HepG2 (cell line): ENCODE results near the gene GFOD1. TPM values are rescaled to one million over a fixed set of nuclear protein-coding genes. Genes with fewer than 3 reads are reported as not detected.

Experiments used
- ETV6 ChIP-seq: sonication (generic); formaldehyde crosslinking; conservative IDR thresholded peaks from 2 replicates; pipeline ENCODE4 v1.4.0; 2020; ENCODE audit warnings: missing genetic modification reagents
- FOXP1 ChIP-seq, 2 experiments: fragments of 450-650 bp in 1 of 2; IDR thresholded peaks; 2 replicates each; pipeline ENCODE4 v1.6.1; 2017 to 2018; ENCODE audit warnings: antibody characterized with exemption in 1 of 2
- GPN1 ChIP-seq: sonication (generic); formaldehyde crosslinking; IDR thresholded peaks from 2 replicates; pipeline ENCODE4 v1.5.1; 2020; ENCODE audit warnings: missing genetic modification reagents, borderline replicate concordance
- HHEX ChIP-seq: IDR thresholded peaks from 2 replicates; pipeline ENCODE4 v1.6.1; 2016; ENCODE audit warnings: control low read depth
- KDM3A ChIP-seq: IDR thresholded peaks from 2 replicates; pipeline ENCODE4 v1.6.1; 2018; ENCODE audit warnings: low read depth, missing compliant biosample characterization
- MAZ ChIP-seq, 2 experiments: sonication (generic) in 1 of 2; formaldehyde crosslinking in 1 of 2; IDR thresholded peaks; 2 replicates each; pipeline versions ENCODE4 v1.5.0 to v1.6.1; 2012 to 2020; ENCODE audit warnings: low read depth in 2 of 2, mild to moderate bottlenecking in 2 of 2, borderline replicate concordance in 1 of 2, improper control_type of control experiment in 1 of 2, low read length in 1 of 2, missing genetic modification reagents in 1 of 2, moderate library complexity in 1 of 2
- MED8 ChIP-seq: sonication (generic); formaldehyde crosslinking; IDR thresholded peaks from 2 replicates; pipeline ENCODE4 v1.8.1; 2023; ENCODE audit warnings: mild to moderate bottlenecking, missing genetic modification reagents; ENCODE audit not compliant: insufficient replicate concordance
- MEIS1 ChIP-seq: sonication (generic); formaldehyde crosslinking; IDR thresholded peaks from 2 replicates; pipeline ENCODE4 v1.9.0; 2021; ENCODE audit warnings: mild to moderate bottlenecking, missing genetic modification reagents, moderate library complexity, borderline replicate concordance
- NFATC3 ChIP-seq: sonication (generic); formaldehyde crosslinking; IDR thresholded peaks from 2 replicates; pipeline ENCODE4 v1.5.1; 2020; ENCODE audit warnings: mild to moderate bottlenecking, missing genetic modification reagents
- NFE2 ChIP-seq: sonication (generic); formaldehyde crosslinking; IDR thresholded peaks from 2 replicates; pipeline ENCODE4 v1.4.0; 2020; ENCODE audit warnings: missing genetic modification reagents
- NFKBIZ ChIP-seq: IDR thresholded peaks from 2 replicates; pipeline ENCODE4 v1.6.1; 2018; ENCODE audit warnings: missing genetic modification reagents, missing compliant biosample characterization
- PITX1 ChIP-seq: sonication (generic); formaldehyde crosslinking; IDR thresholded peaks from 2 replicates; pipeline ENCODE4 v1.5.1; 2020; ENCODE audit warnings: mild to moderate bottlenecking, missing genetic modification reagents
- SP2 ChIP-seq: sonication (generic); formaldehyde crosslinking; IDR thresholded peaks from 2 replicates; pipeline ENCODE4 v1.5.1; 2020; ENCODE audit warnings: mild to moderate bottlenecking, missing genetic modification reagents
- TMF1 ChIP-seq: sonication (generic); formaldehyde crosslinking; IDR thresholded peaks from 2 replicates; pipeline ENCODE4 v1.8.1; 2022; ENCODE audit warnings: low read depth, missing genetic modification reagents
- ZBTB38 ChIP-seq: sonication (generic); formaldehyde crosslinking; IDR thresholded peaks from 2 replicates; pipeline ENCODE4 v1.5.1; 2020; ENCODE audit warnings: mild to moderate bottlenecking, missing genetic modification reagents
- ZBTB7B ChIP-seq: sonication (generic); formaldehyde crosslinking; IDR thresholded peaks from 2 replicates; pipeline ENCODE4 v1.4.0; 2020; ENCODE audit warnings: missing genetic modification reagents
- ZFY ChIP-seq: sonication (generic); formaldehyde crosslinking; IDR thresholded peaks from 2 replicates; pipeline ENCODE4 v1.4.0; 2020; ENCODE audit warnings: missing genetic modification reagents
- ZKSCAN8 ChIP-seq: IDR thresholded peaks from 2 replicates; pipeline ENCODE4 v1.6.1; 2016; ENCODE audit warnings: borderline replicate concordance, missing genetic modification reagents, missing compliant biosample characterization
- ZMYM4 ChIP-seq: sonication (generic); formaldehyde crosslinking; IDR thresholded peaks from 2 replicates; pipeline ENCODE4 v1.8.1; 2023; ENCODE audit warnings: mild to moderate bottlenecking, missing genetic modification reagents
- ZNF282 ChIP-seq: fragments of 450-650 bp; IDR thresholded peaks from 2 replicates; pipeline ENCODE4 v1.6.1; 2018; ENCODE audit not compliant: partially characterized antibody
- ZNF616 ChIP-seq: sonication (generic); formaldehyde crosslinking; IDR thresholded peaks from 2 replicates; pipeline ENCODE4 v1.5.0; 2020; ENCODE audit warnings: low read depth, mild to moderate bottlenecking, missing genetic modification reagents
- ZNF619 ChIP-seq: sonication (generic); formaldehyde crosslinking; IDR thresholded peaks from 2 replicates; pipeline ENCODE4 v1.4.0; 2020; ENCODE audit warnings: mild to moderate bottlenecking, missing genetic modification reagents
- polyA plus RNA-seq, 8 experiments: library from polyadenylated mRNA; depleted of rRNA in 3 of 8; stranded (reverse) in 7 of 8; unstranded in 1 of 8; fragments of >200 nt; fragmentation: Illumina TruSeq in 4 of 8; extraction: Trizol in 4 of 8; gene quantifications; 2 replicates each; pipeline versions ENCODE4 v1.2.1 to v1.2.3, GENCODE V29; 2011 to 2016; ENCODE audit warnings: low read depth in 4 of 8, missing spikeins in 1 of 8, mixed read lengths in 1 of 8; ENCODE audit not compliant: insufficient read depth in 1 of 8
- total RNA-seq, 5 experiments: library from RNA; depleted of rRNA; stranded (reverse); fragments of >200 nt; fragmentation: Illumina TruSeq; extraction: Trizol; gene quantifications; 2 replicates each; pipeline ENCODE4 v1.2.3, GENCODE V29; 2016; ENCODE audit warnings: low read depth in 1 of 5
- TF ChIP-seq, protein P1 (sequence below): sonication (generic); formaldehyde crosslinking; IDR thresholded peaks from 2 replicates; pipeline ENCODE4 v1.5.0; 2020; ENCODE audit warnings: missing genetic modification reagents
- TF ChIP-seq, protein P2 (sequence below): IDR thresholded peaks from 2 replicates; pipeline ENCODE4 v1.6.1; 2016; ENCODE audit warnings: low read depth, missing genetic modification reagents, missing compliant biosample characterization

The GFOD1 gene
- total and polyA plus RNA-seq, 2 of the 13 experiments (the other 11 are each of a cell fraction or from before 2014, with no cell fraction given), result 1.9 to 6.4 TPM

DNA sequence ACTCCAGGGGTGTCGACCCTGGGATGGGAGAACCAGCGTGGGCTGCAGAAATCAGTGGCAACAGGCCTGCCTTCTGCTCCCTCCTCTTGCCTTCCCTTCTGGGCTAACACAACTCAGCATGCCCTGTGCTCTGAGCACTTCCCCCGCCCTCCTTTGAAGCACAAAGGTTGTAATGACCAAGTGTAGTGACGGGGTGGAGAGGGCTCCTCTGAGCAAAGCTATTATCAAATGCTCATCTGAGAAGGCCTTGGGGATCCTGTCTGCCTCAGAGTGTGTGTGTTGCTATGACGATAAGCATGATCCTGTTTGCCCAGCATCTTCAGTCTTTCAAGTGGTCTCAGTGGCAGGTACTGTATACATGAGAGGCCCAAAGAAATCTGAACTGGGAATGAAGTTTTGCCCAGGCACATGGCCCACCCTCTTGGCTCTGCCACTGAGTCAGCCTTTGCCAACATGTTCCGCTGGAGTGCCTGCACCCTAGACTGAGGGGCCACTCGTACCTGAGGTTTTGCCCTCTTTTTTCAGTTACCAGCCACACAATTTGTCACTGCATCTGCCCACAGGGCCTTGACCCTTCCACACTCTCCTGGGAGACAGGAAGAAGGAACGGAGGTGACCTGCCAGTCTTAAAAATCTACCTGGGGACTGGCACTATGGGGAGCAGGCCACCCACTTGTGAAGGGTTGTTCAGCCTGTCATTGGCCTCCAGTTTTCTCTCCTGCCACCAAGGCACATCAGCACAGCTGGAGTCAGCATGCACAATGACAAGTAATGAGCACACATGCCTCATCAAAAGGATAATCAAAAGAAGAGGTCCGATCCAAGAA, 74.5 kb downstream of the GFOD1 start (continued):
- TF ChIP-seq, protein P1, sequence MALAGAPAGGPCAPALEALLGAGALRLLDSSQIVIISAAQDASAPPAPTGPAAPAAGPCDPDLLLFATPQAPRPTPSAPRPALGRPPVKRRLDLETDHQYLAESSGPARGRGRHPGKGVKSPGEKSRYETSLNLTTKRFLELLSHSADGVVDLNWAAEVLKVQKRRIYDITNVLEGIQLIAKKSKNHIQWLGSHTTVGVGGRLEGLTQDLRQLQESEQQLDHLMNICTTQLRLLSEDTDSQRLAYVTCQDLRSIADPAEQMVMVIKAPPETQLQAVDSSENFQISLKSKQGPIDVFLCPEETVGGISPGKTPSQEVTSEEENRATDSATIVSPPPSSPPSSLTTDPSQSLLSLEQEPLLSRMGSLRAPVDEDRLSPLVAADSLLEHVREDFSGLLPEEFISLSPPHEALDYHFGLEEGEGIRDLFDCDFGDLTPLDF, result no peak
- TF ChIP-seq NFE2 (CRISPR knock-in tag) (no peak), ZFY (CRISPR knock-in tag) (0 out of 2 replicates have a peak, but pooled peaks have one; percentile 36), NFKBIZ (CRISPR knock-in tag) (no peak), ZBTB38 (CRISPR knock-in tag) (no peak), ZNF616 (CRISPR knock-in tag) (no peak), HHEX (CRISPR knock-in tag) (no peak), ZMYM4 (CRISPR knock-in tag) (no peak), ZBTB7B (CRISPR knock-in tag) (no peak; the same call in 1 of the 2 replicates), NFATC3 (no peak), FOXP1 (IDR thresholded peaks at IDR 0.05) (no peak), FOXP1 (CRISPR knock-in tag; IDR thresholded peaks at IDR 0.05) (peak; percentile 14; the same call in 1 of the 2 replicates), TMF1 (CRISPR knock-in tag) (no peak; the same call in 1 of the 2 replicates), MAZ (IDR thresholded peaks at IDR 0.05; ENCODE audit: borderline replicate concordance, low read depth, low read length) (0 out of 2 replicates have a peak, but pooled peaks have one; percentile 26), MAZ (CRISPR knock-in tag; IDR thresholded peaks at IDR 0.05; ENCODE audit: low read depth) (no peak), KDM3A (CRISPR knock-in tag) (no peak), SP2 (CRISPR knock-in tag) (no peak), PITX1 (CRISPR knock-in tag) (no peak), ZNF282 (no peak), GPN1 (no peak), ZKSCAN8 (CRISPR knock-in tag) (no peak), ZNF619 (no peak), MED8 (peak; percentile 10), ETV6 (CRISPR knock-in tag) (no peak), MEIS1 (no peak)
- TF ChIP-seq, protein P2, sequence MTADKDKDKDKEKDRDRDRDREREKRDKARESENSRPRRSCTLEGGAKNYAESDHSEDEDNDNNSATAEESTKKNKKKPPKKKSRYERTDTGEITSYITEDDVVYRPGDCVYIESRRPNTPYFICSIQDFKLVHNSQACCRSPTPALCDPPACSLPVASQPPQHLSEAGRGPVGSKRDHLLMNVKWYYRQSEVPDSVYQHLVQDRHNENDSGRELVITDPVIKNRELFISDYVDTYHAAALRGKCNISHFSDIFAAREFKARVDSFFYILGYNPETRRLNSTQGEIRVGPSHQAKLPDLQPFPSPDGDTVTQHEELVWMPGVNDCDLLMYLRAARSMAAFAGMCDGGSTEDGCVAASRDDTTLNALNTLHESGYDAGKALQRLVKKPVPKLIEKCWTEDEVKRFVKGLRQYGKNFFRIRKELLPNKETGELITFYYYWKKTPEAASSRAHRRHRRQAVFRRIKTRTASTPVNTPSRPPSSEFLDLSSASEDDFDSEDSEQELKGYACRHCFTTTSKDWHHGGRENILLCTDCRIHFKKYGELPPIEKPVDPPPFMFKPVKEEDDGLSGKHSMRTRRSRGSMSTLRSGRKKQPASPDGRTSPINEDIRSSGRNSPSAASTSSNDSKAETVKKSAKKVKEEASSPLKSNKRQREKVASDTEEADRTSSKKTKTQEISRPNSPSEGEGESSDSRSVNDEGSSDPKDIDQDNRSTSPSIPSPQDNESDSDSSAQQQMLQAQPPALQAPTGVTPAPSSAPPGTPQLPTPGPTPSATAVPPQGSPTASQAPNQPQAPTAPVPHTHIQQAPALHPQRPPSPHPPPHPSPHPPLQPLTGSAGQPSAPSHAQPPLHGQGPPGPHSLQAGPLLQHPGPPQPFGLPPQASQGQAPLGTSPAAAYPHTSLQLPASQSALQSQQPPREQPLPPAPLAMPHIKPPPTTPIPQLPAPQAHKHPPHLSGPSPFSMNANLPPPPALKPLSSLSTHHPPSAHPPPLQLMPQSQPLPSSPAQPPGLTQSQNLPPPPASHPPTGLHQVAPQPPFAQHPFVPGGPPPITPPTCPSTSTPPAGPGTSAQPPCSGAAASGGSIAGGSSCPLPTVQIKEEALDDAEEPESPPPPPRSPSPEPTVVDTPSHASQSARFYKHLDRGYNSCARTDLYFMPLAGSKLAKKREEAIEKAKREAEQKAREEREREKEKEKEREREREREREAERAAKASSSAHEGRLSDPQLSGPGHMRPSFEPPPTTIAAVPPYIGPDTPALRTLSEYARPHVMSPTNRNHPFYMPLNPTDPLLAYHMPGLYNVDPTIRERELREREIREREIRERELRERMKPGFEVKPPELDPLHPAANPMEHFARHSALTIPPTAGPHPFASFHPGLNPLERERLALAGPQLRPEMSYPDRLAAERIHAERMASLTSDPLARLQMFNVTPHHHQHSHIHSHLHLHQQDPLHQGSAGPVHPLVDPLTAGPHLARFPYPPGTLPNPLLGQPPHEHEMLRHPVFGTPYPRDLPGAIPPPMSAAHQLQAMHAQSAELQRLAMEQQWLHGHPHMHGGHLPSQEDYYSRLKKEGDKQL, result no peak
